Stimulated activated naive CD8-positive, alpha-beta T cell treated with anti-CD3 and anti-CD28 coated beads, Interleukin-15, Interleukin-2, amounts not matched to agents 100 ng/mL and 50 ng/mL, for 24 hours (primary cell): Measurements from ENCODE around the gene SNX9.

Experiments
- H3K27ac Mint-ChIP-seq: one replicate; pipeline ENCODE4 v1.8.0; 2021; ENCODE audit warnings: mild to moderate bottlenecking, mixed read lengths
- H3K27me3 Mint-ChIP-seq: one replicate; pipeline ENCODE4 v1.8.0; 2021; ENCODE audit warnings: mixed read lengths
- H3K36me3 Mint-ChIP-seq: one replicate; pipeline ENCODE4 v1.8.0; 2021; ENCODE audit warnings: low read depth, mixed read lengths
- H3K4me1 Mint-ChIP-seq: one replicate; pipeline ENCODE4 v1.8.0; 2021; ENCODE audit warnings: low read depth, mixed read lengths
- H3K4me3 Mint-ChIP-seq: one replicate; pipeline ENCODE4 v1.8.0; 2021; ENCODE audit warnings: mild to moderate bottlenecking, mixed read lengths
- H3K9me3 Mint-ChIP-seq: one replicate; pipeline ENCODE4 v1.8.0; 2021; ENCODE audit warnings: mixed read lengths

SNX9 gene

DNA sequence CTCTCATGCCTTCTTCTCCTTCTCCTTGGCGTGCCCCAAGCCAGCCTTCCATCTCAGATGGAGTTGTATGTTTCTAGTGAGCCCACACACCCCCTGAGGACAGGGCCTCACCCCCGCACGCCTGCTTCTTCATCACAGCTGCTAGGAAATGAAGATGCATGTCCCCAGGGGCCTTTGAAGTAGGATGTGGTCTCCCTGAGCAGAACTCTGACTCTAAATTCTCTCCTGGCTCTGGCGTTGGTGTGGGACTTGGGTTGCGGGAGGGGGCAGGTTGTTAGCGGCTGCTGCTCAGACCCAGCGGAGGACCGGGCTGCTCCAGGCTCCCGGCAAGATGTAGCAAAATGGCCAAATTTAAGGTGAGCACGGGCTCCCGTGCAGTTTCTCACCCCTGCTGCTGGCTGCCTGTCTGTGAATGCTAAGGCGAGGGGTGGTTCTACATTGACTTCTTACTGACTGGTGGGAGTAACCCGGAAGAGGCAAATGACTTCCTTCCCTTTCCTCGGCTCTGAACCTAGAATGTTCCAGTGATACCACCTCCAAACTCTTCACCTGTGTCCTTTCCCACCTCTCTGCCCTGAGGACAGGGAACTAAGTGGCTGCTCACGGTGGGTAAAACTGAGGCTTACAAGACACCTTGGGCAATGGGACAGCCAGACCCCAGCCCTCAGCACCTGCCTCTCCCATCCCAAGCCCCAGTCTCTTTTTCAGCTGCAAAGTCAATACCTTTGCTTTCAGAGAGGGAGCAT is 167.4 kb downstream of the SNX9 start:
- no peaks in the 10 kb centered on the region for H3K27me3 Mint-ChIP-seq
- H3K36me3 Mint-ChIP-seq = peaks cover 10% of the 10 kb centered on the region
- H3K9me3 Mint-ChIP-seq = no peaks in the 10 kb centered on the region
- H3K4me1 Mint-ChIP-seq = peaks cover 47% of the 10 kb centered on the region
- no peak overlapping the region for H3K27ac Mint-ChIP-seq
- peak overlapping the region; percentile 61 for H3K4me3 Mint-ChIP-seq

DNA sequence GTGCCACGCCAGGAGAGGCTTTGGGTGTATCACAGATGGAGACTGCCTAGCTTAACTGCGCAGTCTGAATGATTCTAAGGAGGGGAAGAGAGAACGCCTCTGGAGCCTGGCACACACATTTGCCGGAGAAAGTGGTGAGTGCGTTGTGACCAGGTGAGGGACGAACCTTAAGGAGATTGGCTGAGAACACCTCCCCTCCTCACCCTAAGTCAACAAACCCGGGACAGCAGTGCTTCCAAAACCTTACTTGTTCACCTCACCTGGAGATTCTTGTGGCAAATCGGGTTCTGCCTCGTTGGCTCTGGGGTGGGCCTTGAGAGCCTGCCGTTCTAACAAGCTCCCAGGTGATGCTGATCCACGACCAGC is 168.0 kb downstream of the SNX9 start:
- Mint-ChIP-seq H3K4me1 (peaks cover 45% of the 10 kb centered on the region), H3K27ac (no peak overlapping the region), H3K9me3 (no peaks in the 10 kb centered on the region), H3K27me3 (no peaks in the 10 kb centered on the region), H3K36me3 (peaks cover 13% of the 10 kb centered on the region), H3K4me3 (peak overlapping the region; percentile 61)

DNA sequence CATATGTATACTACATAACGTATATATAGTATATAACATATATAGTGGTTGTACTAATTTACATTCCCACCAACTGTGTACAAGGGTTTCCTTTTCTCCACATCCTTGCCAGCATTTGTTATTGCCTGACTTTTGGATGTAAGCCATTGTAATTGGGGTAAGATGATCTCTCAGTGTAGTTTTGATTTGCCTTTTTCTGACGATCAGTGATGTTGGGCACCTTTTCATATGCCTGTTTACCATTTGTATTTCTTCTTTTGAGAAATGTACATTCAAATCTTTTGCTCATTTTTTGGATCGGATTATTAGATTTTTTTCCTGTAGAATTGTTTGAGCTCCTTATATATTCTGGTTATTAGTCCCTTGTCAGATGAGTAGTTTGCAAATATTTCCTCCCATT is 170.0 kb downstream of the SNX9 start:
- Mint-ChIP-seq H3K4me1 (peaks cover 48% of the 10 kb centered on the region), H3K36me3 (peaks cover 20% of the 10 kb centered on the region), H3K27ac (no peak overlapping the region), H3K4me3 (no peak overlapping the region), H3K27me3 (no peaks in the 10 kb centered on the region), H3K9me3 (no peaks in the 10 kb centered on the region)

DNA sequence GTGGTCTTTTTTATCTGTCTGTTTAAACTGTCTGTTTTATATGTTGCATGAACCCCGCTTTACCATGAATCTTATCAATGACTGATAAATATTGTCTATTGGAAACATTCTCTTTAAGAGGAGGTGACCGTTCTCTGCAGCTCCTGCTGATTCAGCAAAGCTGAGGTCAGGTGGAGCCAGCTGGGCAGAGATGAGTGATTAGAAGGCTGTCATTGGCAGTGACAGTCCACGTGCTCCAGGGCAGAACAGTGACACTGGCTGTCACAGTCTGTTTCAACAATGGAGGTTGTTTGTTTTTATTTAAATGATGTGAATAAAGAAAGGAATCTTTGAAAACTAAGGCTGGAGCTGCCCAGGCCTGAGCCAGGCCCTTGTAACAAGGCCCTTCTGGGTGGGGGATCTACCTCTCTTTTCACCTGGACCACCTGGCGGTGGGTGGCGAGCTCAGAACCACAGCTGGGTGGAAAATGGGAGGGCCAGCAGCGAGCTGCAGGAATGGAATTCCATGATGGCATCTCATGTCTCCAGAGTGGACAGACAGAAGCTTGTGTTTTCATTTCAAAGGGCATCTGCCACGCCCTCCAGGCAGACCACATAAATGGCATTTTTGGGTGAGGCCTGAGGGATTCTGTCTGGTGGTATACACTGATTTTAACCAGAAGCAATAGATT is 171.2 kb downstream of the SNX9 start:
- Mint-ChIP-seq H3K27ac (no peak overlapping the region), H3K36me3 (peaks cover 25% of the 10 kb centered on the region), H3K9me3 (no peaks in the 10 kb centered on the region), H3K4me3 (no peak overlapping the region), H3K27me3 (no peaks in the 10 kb centered on the region), H3K4me1 (peaks cover 43% of the 10 kb centered on the region)
